Fibroblast of lung (primary cell): ENCODE data around the gene LRP5.

Experiments
- CTCF ChIP-seq, 2 donors: IDR thresholded peaks in 1 of 2; conservative IDR thresholded peaks in 1 of 2; 1 replicate in 1 of 2; 2 replicates in 1 of 2; pipeline ENCODE4 v1.5.1; 2011 to 2012; ENCODE audit warnings: low read length in 2 of 2, control low read depth in 1 of 2, inconsistent platforms in 1 of 2, low read depth in 1 of 2, mild to moderate bottlenecking in 1 of 2
- EZH2 ChIP-seq: IDR thresholded peaks from 2 replicates; pipeline ENCODE4 v1.5.1; 2012; ENCODE audit warnings: low read length, control low read depth, mild to moderate bottlenecking; ENCODE audit errors: missing control alignments

GRCh38 chr11:68424101-68424632, 111.8 kb downstream of the LRP5 start:
- no peak for TF ChIP-seq CTCF (conservative IDR thresholded peaks at IDR 0.05 in 1 of 2, IDR thresholded peaks at IDR 0.05 in 1 of 2; ENCODE audit: low read depth in 1 of 2, low read length in 2 of 2)
- TF ChIP-seq EZH2: no peak
